Measurements from ENCODE around the gene ANKRD13B.

ANKRD13B gene

GRCh38 chr17:29594519-29595090 is 1.7 kb downstream of the ANKRD13B start:
- no peak for DNase-seq (ENCODE audit: low read depth in 2 of 2, low spot score in 1 of 2)

GRCh38 chr17:29595107-29595942 is 2.4 kb downstream of the ANKRD13B start:
- no peak for DNase-seq (ENCODE audit: low read depth in 2 of 2, low spot score in 1 of 2)

GRCh38 chr17:29595943-29596774 is 3.2 kb downstream of the ANKRD13B start:
- DNase-seq (ENCODE audit: low read depth in 2 of 2, low spot score in 1 of 2) = no peak

GRCh38 chr17:29596811-29597210 is 3.9 kb downstream of the ANKRD13B start:
- no peak for DNase-seq (ENCODE audit: low read depth in 2 of 2, low spot score in 1 of 2)

GRCh38 chr17:29597361-29598172 is 4.6 kb downstream of the ANKRD13B start:
- no peak for DNase-seq (ENCODE audit: low read depth in 2 of 2, low spot score in 1 of 2)

GRCh38 chr17:29603109-29603674 is 10.3 kb downstream of the ANKRD13B start:
- DNase-seq (ENCODE audit: low read depth in 2 of 2, low spot score in 1 of 2) = no peak

GRCh38 chr17:29607557-29608195 is 14.7 kb downstream of the ANKRD13B start:
- DNase-seq (ENCODE audit: low read depth in 2 of 2, low spot score in 1 of 2) = no peak

- no peak for DNase-seq (ENCODE audit: low read depth in 2 of 2, low spot score in 1 of 2)
These were observed 16.1 kb downstream of the ANKRD13B start for GRCh38 chr17:29608986-29609385.

- DNase-seq (ENCODE audit: low read depth in 2 of 2, low spot score in 1 of 2) = no peak
These were observed 17.5 kb downstream of the ANKRD13B start for GRCh38 chr17:29610395-29610794.

- no peak for DNase-seq (ENCODE audit: low read depth in 2 of 2, low spot score in 1 of 2)
These were observed 18.6 kb downstream of the ANKRD13B start for GRCh38 chr17:29611351-29612093.

GRCh38 chr17:29612094-29612403 is 19.1 kb downstream of the ANKRD13B start:
- no peak for DNase-seq (ENCODE audit: low read depth in 2 of 2, low spot score in 1 of 2)

GRCh38 chr17:29612404-29613280 is 19.7 kb downstream of the ANKRD13B start:
- no peak for DNase-seq (ENCODE audit: low read depth in 2 of 2, low spot score in 1 of 2)

- DNase-seq (ENCODE audit: low read depth in 2 of 2, low spot score in 1 of 2) = peak; percentile 80 to 86
These were observed 20.5 kb downstream of the ANKRD13B start for GRCh38 chr17:29613352-29613837.

GRCh38 chr17:29613856-29614255 is 20.9 kb downstream of the ANKRD13B start:
- DNase-seq (ENCODE audit: low read depth in 2 of 2, low spot score in 1 of 2) = no peak

- no peak for DNase-seq (ENCODE audit: low read depth in 2 of 2, low spot score in 1 of 2)
These were observed 21.6 kb downstream of the ANKRD13B start for GRCh38 chr17:29614349-29615047.

- peak in 1 of 2 donors; percentile 47 for DNase-seq (ENCODE audit: low read depth in 2 of 2, low spot score in 1 of 2)
These were observed 22.1 kb downstream of the ANKRD13B start for GRCh38 chr17:29615048-29615385.

- DNase-seq (ENCODE audit: low read depth in 2 of 2, low spot score in 1 of 2) = peak in 1 of 2 donors; percentile 70
These were observed 22.8 kb downstream of the ANKRD13B start for GRCh38 chr17:29615492-29616299.
